NCI-H1694 treated with DMSO at 0.1 percent for 48 hours (cell line): ENCODE results near the gene DOK1.

Experiments
- DNase-seq: peaks from one replicate; lab custom pipeline; 2025; lab: John Stamatoyannopoulos, UW

DOK1 gene

DNA sequence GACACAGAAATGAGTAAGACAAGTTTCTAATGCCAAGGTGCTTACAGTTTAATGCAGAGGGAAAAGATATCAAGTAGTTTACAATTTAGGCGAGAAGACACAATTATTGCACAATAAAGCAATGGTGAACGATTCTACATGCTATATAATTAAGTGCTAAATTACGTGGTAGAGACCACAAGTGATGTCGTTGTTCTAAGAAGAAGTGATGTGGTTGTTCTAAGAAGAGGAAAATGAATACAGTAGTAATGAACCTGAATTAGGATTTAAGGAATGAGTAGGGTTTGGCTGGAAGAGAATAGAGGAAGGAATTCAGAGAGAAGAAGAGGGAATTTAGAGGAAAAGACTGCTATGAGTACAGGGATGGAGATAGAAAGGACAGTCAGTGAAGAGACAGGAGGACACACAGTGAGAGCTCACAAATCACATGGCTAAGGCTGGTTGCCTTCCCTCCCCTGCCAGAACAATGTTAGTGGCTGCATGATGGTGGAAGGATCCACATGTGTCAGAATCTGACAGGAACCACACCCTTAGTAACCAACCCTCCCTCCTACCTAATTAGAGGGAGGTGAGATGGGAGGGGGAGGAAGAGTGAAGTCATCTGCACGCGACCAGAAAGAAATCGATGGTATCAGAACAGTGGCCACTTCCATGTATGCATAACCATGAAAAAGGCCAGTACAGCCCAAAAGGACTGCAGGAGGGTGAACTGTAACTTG is 48.9 kb downstream of the DOK1 start:
- DNase-seq: no peak

DNA sequence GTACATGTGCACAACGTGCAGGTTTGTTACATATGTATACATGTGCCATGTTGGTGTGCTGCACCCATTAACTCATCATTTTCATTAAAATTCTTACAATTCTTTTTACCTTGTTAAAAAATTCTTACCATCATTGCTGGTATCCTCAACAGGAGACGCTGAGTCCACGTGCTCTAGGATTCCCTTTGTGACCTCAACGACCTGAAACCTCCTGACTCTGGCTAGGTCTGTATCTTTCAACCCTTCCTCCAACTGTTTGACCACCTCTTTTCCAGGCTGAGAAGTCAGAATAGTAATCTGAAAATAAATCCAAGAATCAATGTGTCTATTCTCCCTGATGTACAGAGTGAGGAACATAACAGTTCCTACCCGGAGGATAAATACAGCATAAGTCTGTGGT is 52.4 kb downstream of the DOK1 start:
- DNase-seq: no peak
